Measurements from ENCODE around the gene ADAP2. TPM values are rescaled to one million over a fixed set of nuclear protein-coding genes. Genes with fewer than 3 reads are reported as not detected.

Gene ADAP2
- total and polyA plus RNA-seq, 2 of the 8 experiments (the other 6 are each of a cell fraction or from before 2014, with no cell fraction given) = 0.76 to 1.1 TPM

GRCh38 chr17:30929081-30929633 is 7.4 kb downstream of the ADAP2 start:
- Histone ChIP-seq H3K14ac (ENCODE audit: insufficient read length) (no peak overlapping the region), H2BK5ac (ENCODE audit: low read depth, low read length) (no peak overlapping the region), H2BK120ac (replicated peaks; ENCODE audit: low read depth, low read length) (no peak overlapping the region), H4K8ac (ENCODE audit: extremely low read depth, insufficient read depth, low read length) (no peak overlapping the region), H2BK15ac (ENCODE audit: low read length) (no peak overlapping the region), H3K4me1 (replicated peaks in 1 of 4; ENCODE audit: control insufficient read depth in 3 of 4, insufficient read depth in 4 of 4, low read length in 3 of 4) (no peaks in the 10 kb centered on the region), H3K79me1 (ENCODE audit: low read depth, low read length) (no peaks in the 10 kb centered on the region), H3K4ac (replicated peaks; ENCODE audit: insufficient read length, low read depth, low read length) (no peak overlapping the region), H2BK20ac (ENCODE audit: low read length) (no peak overlapping the region), H3K9me3 (ENCODE audit: insufficient read depth in 2 of 2, low read depth in 1 of 2, low read length in 1 of 2) (no peaks in the 10 kb centered on the region), H3K36me3 (ENCODE audit: control insufficient read depth in 2 of 4, insufficient read depth in 4 of 4, low read length in 3 of 4) (no peaks in the 10 kb centered on the region), H3K9ac (replicated peaks in 1 of 4; ENCODE audit: extremely low read depth in 1 of 4, low read depth in 3 of 4, low read length in 3 of 4) (no peak overlapping the region), H4K20me1 (replicated peaks in 1 of 2; ENCODE audit: control insufficient read depth in 1 of 2, insufficient read depth in 2 of 2, low read length in 2 of 2) (no peaks in the 10 kb centered on the region), H2AK5ac (ENCODE audit: low read depth, low read length) (no peak overlapping the region), H3K23ac (ENCODE audit: insufficient read length) (no peak overlapping the region), H3K18ac (ENCODE audit: extremely low read depth, low read length) (no peak overlapping the region), H3K4me3 (ENCODE audit: extremely low read depth in 1 of 4, insufficient read depth in 2 of 4, low read depth in 3 of 4, low read length in 4 of 4) (no peak overlapping the region), H3K56ac (replicated peaks; ENCODE audit: insufficient read length, low read depth, low read length) (no peak overlapping the region), H2AFZ (ENCODE audit: low read length) (0 out of 2 replicates have a peak overlapping the region, but pooled peaks have one; percentile 50), H4K5ac (ENCODE audit: insufficient read length, low read depth, low read length) (no peak overlapping the region), H3K27ac (ENCODE audit: low read depth, low read length) (no peak overlapping the region), H3K27me3 (replicated peaks in 1 of 4; ENCODE audit: control insufficient read depth in 3 of 4, extremely low read depth in 1 of 4, insufficient read depth in 3 of 4, low read length in 3 of 4) (peaks cover 0 to 5% (median 3%) of the 10 kb centered on the region in 4 experiments; a peak in 5 of 7 replicates), H2BK12ac (ENCODE audit: low read depth, low read length) (no peak overlapping the region), H3K79me2 (ENCODE audit: control insufficient read depth in 1 of 2, insufficient read depth in 2 of 2, low read length in 2 of 2) (no peaks in the 10 kb centered on the region), H3K23me2 (ENCODE audit: low read depth, low read length) (no peaks in the 10 kb centered on the region), H4K91ac (replicated peaks; ENCODE audit: insufficient read length, low read length) (no peak overlapping the region), H3K4me2 (ENCODE audit: insufficient read depth in 1 of 2, low read depth in 2 of 2, low read length in 2 of 2) (no peak overlapping the region)
- FAIRE-seq = no peak
- ChIA-PET CTCF (ENCODE audit: partially characterized antibody) (interaction anchor here (0.6 to 1.4 kb wide), 4 partner anchors 9 to 41 kb away, joined by 3 to 4 read pairs (median 3); partner anchors contain the start of gene RNF135), POLR2A (ENCODE audit: partially characterized antibody) (no interaction called here)
- TF ChIP-seq ATF3 (IDR thresholded peaks at IDR 0.05; ENCODE audit: insufficient read depth, low read depth, low read length) (no peak), HDAC6 (IDR thresholded peaks at IDR 0.05; ENCODE audit: low read depth, low read length) (no peak)
- no peak for DNase-seq (ENCODE audit: low read depth in 1 of 2, low spot score in 2 of 2)
- WGBS, 2 experiments (ENCODE audit: extremely low coverage in 1 of 2, insufficient coverage in 1 of 2, insufficient read length in 1 of 2, insufficient replicate concordance in 2 of 2, low coverage in 1 of 2, low lambda C conversion rate in 2 of 2, missing lambda C conversion rate in 1 of 2) = 88% methylated on average over 8 of the region's 8 CpGs; no CpG with 5 or more reads in 1 of the 2 experiments

Data from H1 (cell line).